CD4-positive, alpha-beta memory T cell (primary cell): ENCODE results near the gene PPP1R9A. TPM values are rescaled to one million over a fixed set of nuclear protein-coding genes. Genes with fewer than 3 reads are reported as not detected.

Experiments
- CTCF ChIA-PET: fragments of 350-600 bp; sonication (Branson Sonifier 250); formaldehyde crosslinking; loops from one replicate; lab custom pipeline; 2021; ENCODE audit warnings: inconsistent platforms; ENCODE audit not compliant: partially characterized antibody; lab: Charles Lee
- POLR2A ChIA-PET: fragments of 350-600 bp; sonication (Branson Sonifier 250); formaldehyde crosslinking; loops from one replicate; lab custom pipeline; 2021; ENCODE audit not compliant: partially characterized antibody; lab: Charles Lee
- DNase-seq, 5 donors: peaks; one replicate each; pipeline versions ENCODE4 v3.0.0 to v3.0.0-alpha.2; 2020 to 2022; ENCODE audit warnings: mixed read lengths in 1 of 5
- H3K27ac ChIP-seq: one replicate; pipeline ENCODE4 v1.7.0; 2013; ENCODE audit warnings: low read depth, low read length
- H3K27me3 ChIP-seq: 2 replicates; pipeline ENCODE4 v1.7.0; 2013; ENCODE audit warnings: mild to moderate bottlenecking, low read length, moderate library complexity; ENCODE audit not compliant: insufficient read depth
- H3K36me3 ChIP-seq: 2 replicates; pipeline ENCODE4 v1.7.0; 2013; ENCODE audit warnings: mild to moderate bottlenecking, low read length, moderate library complexity; ENCODE audit not compliant: insufficient read depth
- H3K4me1 ChIP-seq: 2 replicates; pipeline ENCODE4 v1.7.0; 2013; ENCODE audit warnings: mild to moderate bottlenecking, low read length, moderate library complexity; ENCODE audit not compliant: insufficient read depth
- H3K4me3 ChIP-seq, 2 donors: one replicate each; pipeline ENCODE4 v1.7.0; 2013; ENCODE audit warnings: low read length in 2 of 2, mild to moderate bottlenecking in 1 of 2
- H3K9me3 ChIP-seq, 2 donors: one replicate each; pipeline ENCODE4 v1.7.0; 2013; ENCODE audit warnings: low read length in 2 of 2, control low read depth in 1 of 2; ENCODE audit not compliant: control insufficient read depth in 1 of 2
- H3K27ac Mint-ChIP-seq, 7 donors: one replicate each; pipeline ENCODE4 v1.8.0; 2020 to 2021; ENCODE audit warnings: mixed read lengths in 7 of 7, mild to moderate bottlenecking in 6 of 7, inconsistent platforms in 3 of 7, moderate library complexity in 3 of 7
- H3K27me3 Mint-ChIP-seq, 2 donors: one replicate each; pipeline ENCODE4 v1.8.0; 2020 to 2021; ENCODE audit warnings: mixed read lengths in 2 of 2
- H3K36me3 Mint-ChIP-seq, 2 donors: one replicate each; pipeline ENCODE4 v1.8.0; 2020 to 2021; ENCODE audit warnings: mixed read lengths in 2 of 2, inconsistent platforms in 1 of 2, mild to moderate bottlenecking in 1 of 2
- H3K4me1 Mint-ChIP-seq, 4 donors: one replicate each; pipeline ENCODE4 v1.8.0; 2020 to 2021; ENCODE audit warnings: mixed read lengths in 4 of 4, mild to moderate bottlenecking in 1 of 4
- H3K4me3 Mint-ChIP-seq, 8 donors: one replicate each; pipeline ENCODE4 v1.8.0; 2020 to 2021; ENCODE audit warnings: mixed read lengths in 8 of 8, mild to moderate bottlenecking in 7 of 8, moderate library complexity in 6 of 8, inconsistent platforms in 3 of 8
- H3K9me3 Mint-ChIP-seq, 8 donors: one replicate each; pipeline ENCODE4 v1.8.0; 2020 to 2021; ENCODE audit warnings: mixed read lengths in 8 of 8, mild to moderate bottlenecking in 5 of 8, inconsistent platforms in 3 of 8, moderate library complexity in 1 of 8
- intact Hi-C: fragments of 100-400 bp; cut with micrococcal nuclease; formaldehyde crosslinking; loops from one replicate; pipeline ENCODE4 v1.15.1; 2023
- polyA plus RNA-seq, 2 donors: library from polyadenylated mRNA; unstranded; fragments of 300-500 nt; fragmentation: Illumina TruSeq; gene quantifications; one replicate each; pipeline ENCODE4 v1.2.3, GENCODE V29; 2021
- total RNA-seq, 2 experiments: library from RNA; stranded (reverse); gene quantifications; one replicate each; pipeline ENCODE4 v1.2.3, GENCODE V29; 2021

The PPP1R9A gene
- total and polyA plus RNA-seq, 4 experiments from 2014 or later: not detected

DNA sequence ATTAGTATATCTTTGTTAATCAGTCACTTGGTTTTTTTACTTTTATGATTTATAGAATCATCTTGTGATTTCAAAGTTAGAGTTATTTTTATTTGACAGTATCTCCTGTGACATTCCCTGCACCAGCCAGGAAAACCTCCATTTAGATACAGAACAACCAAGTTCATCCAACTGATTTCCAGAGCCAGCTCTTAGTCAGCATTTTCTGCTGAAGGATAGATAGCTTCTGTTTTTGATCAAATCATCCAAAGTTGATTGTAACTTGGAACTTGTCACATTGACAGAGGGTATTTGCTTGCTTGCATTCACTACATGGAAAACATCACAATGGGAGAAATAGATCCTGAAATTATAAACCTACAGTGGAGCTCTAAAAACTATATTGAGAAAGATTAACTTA is 294.3 kb downstream of the PPP1R9A start:
- no peak overlapping the region for H3K4me3 ChIP-seq
- Mint-ChIP-seq H3K9me3 (peaks cover 0 to 4% (median 0%) of the 10 kb centered on the region in 8 donors), H3K4me3 (no peak overlapping the region), H3K36me3 (no peaks in the 10 kb centered on the region), H3K4me1 (no peaks in the 10 kb centered on the region), H3K27ac (no peak overlapping the region), H3K27me3 (peaks cover 3% of the 10 kb centered on the region in 2 donors)
- ChIA-PET POLR2A (no interaction called here), CTCF (no interaction called here)
- H3K27ac ChIP-seq: no peak overlapping the region
- H3K4me1 ChIP-seq: no peaks in the 10 kb centered on the region
- no peak for DNase-seq
- intact Hi-C loops: no loop called here
- H3K27me3 ChIP-seq: no peaks in the 10 kb centered on the region
- no peaks in the 10 kb centered on the region for H3K36me3 ChIP-seq
- no peaks in the 10 kb centered on the region for H3K9me3 ChIP-seq

DNA sequence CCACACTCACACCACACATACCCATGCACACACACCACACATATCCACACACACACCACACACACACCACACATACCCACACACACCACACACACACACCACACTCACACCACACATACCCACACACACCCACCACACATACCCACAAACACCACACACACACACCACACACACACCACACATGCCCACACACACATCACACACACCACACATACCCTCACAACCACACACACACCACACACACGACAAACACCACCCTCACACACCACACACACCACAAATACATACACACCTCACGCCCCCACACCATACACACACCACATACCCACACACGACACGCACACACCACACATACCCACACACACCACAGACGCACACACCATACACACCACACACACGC is 297.2 kb downstream of the PPP1R9A start:
- Histone ChIP-seq H3K27ac (no peak overlapping the region), H3K4me1 (no peaks in the 10 kb centered on the region), H3K27me3 (no peaks in the 10 kb centered on the region), H3K4me3 (no peak overlapping the region), H3K36me3 (no peaks in the 10 kb centered on the region), H3K9me3 (no peaks in the 10 kb centered on the region)
- ChIA-PET CTCF (no interaction called here), POLR2A (no interaction called here)
- Mint-ChIP-seq H3K27me3 (peaks cover 3% of the 10 kb centered on the region in 2 donors), H3K9me3 (peaks cover 0 to 4% (median 0%) of the 10 kb centered on the region in 8 donors), H3K4me1 (no peaks in the 10 kb centered on the region), H3K36me3 (no peaks in the 10 kb centered on the region), H3K4me3 (no peak overlapping the region), H3K27ac (no peak overlapping the region)
- no peak for DNase-seq
- intact Hi-C loops: no loop called here

DNA sequence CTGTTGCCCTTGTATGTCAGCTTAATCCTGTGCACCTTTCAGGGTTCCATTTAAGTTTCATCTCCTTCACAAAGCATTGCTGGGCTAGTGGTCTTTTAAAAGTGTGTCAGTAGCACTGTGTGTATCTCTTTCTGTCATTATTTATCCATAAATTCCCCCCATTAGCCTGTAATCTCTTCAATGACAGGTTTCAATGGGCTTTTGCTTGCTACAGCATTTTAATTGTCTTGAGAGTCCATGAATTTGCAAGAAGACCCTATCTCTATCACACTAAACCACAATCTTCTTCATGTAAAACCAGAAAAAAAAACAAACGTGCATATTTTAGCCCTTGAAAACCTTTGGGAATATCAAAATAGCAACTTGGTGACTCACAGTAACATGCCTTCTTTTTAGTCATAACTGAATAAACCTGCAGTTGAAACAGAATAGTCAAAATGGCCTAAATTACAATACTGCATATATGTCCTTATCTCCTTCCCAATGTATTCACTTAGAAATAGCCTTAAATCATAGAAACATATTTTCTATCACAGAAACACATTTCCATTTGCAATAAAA is 298.4 kb downstream of the PPP1R9A start:
- H3K4me1 ChIP-seq: no peaks in the 10 kb centered on the region
- H3K27ac ChIP-seq: no peak overlapping the region
- Mint-ChIP-seq H3K27me3 (peaks cover 3% of the 10 kb centered on the region in 2 donors), H3K36me3 (no peaks in the 10 kb centered on the region), H3K4me3 (no peak overlapping the region), H3K4me1 (no peaks in the 10 kb centered on the region), H3K27ac (peak overlapping the region in 1 of 7 donors; percentile 53), H3K9me3 (peaks cover 0 to 4% (median 0%) of the 10 kb centered on the region in 8 donors)
- no peaks in the 10 kb centered on the region for H3K9me3 ChIP-seq
- DNase-seq: no peak
- CTCF ChIA-PET: no interaction called here
- no peaks in the 10 kb centered on the region for H3K27me3 ChIP-seq
- POLR2A ChIA-PET: no interaction called here
- intact Hi-C loops: no loop called here
- H3K4me3 ChIP-seq: no peak overlapping the region
- H3K36me3 ChIP-seq: no peaks in the 10 kb centered on the region

DNA sequence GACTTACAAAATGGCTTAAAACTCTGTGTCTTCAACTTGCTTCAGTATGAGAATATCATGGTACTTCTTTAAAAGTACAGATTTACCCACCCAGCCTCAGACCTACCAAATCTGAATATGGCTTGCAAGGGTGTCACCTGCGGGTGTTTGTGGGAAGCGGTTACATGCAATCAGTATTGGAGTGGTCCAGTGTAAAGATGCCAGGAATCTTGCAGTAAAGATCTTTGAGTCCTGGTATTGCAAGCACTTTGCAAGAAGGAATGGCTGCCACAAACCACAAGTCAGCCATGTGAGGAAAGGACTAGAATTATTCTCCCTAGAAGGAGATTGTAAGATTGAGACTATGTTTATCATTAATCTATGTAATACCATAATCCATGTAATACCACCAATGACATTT is 301.9 kb downstream of the PPP1R9A start:
- Mint-ChIP-seq H3K36me3 (no peaks in the 10 kb centered on the region), H3K9me3 (peaks cover 0 to 4% (median 0%) of the 10 kb centered on the region in 8 donors), H3K4me3 (no peak overlapping the region), H3K27me3 (peaks cover 3% of the 10 kb centered on the region in 2 donors), H3K4me1 (no peaks in the 10 kb centered on the region), H3K27ac (no peak overlapping the region)
- no peaks in the 10 kb centered on the region for H3K36me3 ChIP-seq
- DNase-seq: no peak
- no peak overlapping the region for H3K27ac ChIP-seq
- H3K4me1 ChIP-seq: no peaks in the 10 kb centered on the region
- POLR2A ChIA-PET: no interaction called here
- no peaks in the 10 kb centered on the region for H3K9me3 ChIP-seq
- CTCF ChIA-PET: no interaction called here
- H3K27me3 ChIP-seq: no peaks in the 10 kb centered on the region
- H3K4me3 ChIP-seq: no peak overlapping the region
- intact Hi-C loops: no loop called here

DNA sequence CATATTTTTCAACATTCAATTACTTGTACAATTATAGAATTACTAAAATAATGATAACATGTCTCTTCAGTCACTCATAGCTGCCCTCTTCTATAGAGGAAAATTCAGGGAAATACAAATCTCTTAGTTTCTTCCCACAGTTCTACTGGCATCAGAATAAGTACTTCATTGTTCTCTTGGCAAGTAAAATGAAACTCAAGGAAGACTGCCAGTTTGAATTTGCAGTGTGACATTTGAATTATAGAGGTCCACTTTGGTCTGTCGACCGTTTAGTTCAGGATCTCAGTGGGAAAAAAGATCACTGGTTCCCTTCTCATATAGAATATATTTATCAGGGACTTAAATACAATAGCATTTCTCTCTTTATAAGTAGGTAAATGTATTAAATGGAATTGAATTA is 302.4 kb downstream of the PPP1R9A start:
- Histone ChIP-seq H3K4me1 (no peaks in the 10 kb centered on the region), H3K27me3 (no peaks in the 10 kb centered on the region), H3K9me3 (no peaks in the 10 kb centered on the region), H3K27ac (no peak overlapping the region), H3K4me3 (no peak overlapping the region), H3K36me3 (no peaks in the 10 kb centered on the region)
- POLR2A ChIA-PET: no interaction called here
- Mint-ChIP-seq H3K27ac (no peak overlapping the region), H3K36me3 (no peaks in the 10 kb centered on the region), H3K4me1 (no peaks in the 10 kb centered on the region), H3K27me3 (peaks cover 0 to 1% of the 10 kb centered on the region in 2 donors), H3K9me3 (peaks cover 0 to 2% (median 0%) of the 10 kb centered on the region in 8 donors), H3K4me3 (no peak overlapping the region)
- CTCF ChIA-PET: no interaction called here
- intact Hi-C loops: no loop called here
- DNase-seq: no peak

DNA sequence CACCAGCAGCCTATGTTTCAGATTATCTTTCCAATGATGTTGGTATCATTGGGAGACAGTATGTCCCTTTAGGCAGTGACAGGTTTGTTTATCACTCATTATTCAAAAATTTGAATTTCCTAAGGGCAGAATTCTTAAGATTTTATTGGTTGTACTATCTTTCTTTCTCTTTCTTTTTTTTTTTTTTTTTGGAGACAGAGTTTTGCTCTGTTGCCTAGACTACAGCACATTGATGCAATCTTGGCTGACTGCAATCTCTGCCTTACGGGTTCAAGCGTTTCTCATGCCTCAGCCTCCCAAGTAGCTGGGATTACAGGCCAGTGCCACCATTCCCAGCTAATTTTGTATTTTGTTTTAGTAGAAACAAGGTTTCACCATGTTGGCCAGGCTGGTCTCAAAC is 305.8 kb downstream of the PPP1R9A start:
- no peaks in the 10 kb centered on the region for H3K4me1 Mint-ChIP-seq
- POLR2A ChIA-PET: no interaction called here
- H3K27ac Mint-ChIP-seq: no peak overlapping the region
- no peaks in the 10 kb centered on the region for H3K36me3 Mint-ChIP-seq
- Histone ChIP-seq H3K9me3 (no peaks in the 10 kb centered on the region), H3K4me3 (no peak overlapping the region), H3K36me3 (no peaks in the 10 kb centered on the region), H3K27me3 (no peaks in the 10 kb centered on the region), H3K4me1 (no peaks in the 10 kb centered on the region), H3K27ac (no peak overlapping the region)
- peaks cover 0 to 10% (median 4%) of the 10 kb centered on the region in 8 donors for H3K9me3 Mint-ChIP-seq
- no peak for DNase-seq
- H3K27me3 Mint-ChIP-seq: no peaks in the 10 kb centered on the region
- H3K4me3 Mint-ChIP-seq: no peak overlapping the region
- CTCF ChIA-PET: no interaction called here
- intact Hi-C loops: no loop called here

DNA sequence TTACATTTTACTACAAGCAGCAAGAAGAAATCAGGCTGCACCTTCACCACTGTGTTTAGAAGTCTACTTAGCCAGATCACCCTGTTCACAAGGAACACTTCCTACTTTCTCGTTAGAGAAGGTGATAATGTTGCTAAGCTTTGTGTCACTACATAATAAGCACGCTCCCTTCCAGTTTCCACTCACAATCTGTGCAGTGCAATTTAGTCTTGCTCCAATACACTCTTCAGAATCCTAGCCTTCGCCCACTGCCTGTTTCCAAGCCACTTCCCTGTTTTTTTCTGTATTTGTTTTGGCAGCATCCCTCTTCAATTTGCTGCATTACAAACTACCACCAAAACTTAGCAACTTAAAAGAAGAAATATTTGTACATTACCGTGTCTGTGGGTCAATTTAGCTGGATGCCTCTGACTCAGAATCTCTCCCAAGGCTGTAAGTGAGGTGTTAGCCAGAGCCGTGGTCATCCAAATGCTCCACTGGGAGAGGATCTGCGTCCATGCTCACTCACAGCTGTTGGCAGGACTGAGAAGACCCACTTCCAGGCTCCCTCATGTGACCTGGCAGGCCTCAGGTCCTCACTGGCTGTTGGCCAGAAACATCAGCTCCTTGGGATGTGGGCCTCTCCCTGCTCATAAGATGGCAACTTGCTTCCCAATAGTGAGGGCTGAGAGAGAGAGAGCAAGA is 306.6 kb downstream of the PPP1R9A start:
- no peak overlapping the region for H3K27ac ChIP-seq
- Mint-ChIP-seq H3K36me3 (no peaks in the 10 kb centered on the region), H3K4me3 (no peak overlapping the region), H3K4me1 (no peaks in the 10 kb centered on the region), H3K9me3 (peaks cover 0 to 10% (median 4%) of the 10 kb centered on the region in 8 donors), H3K27ac (no peak overlapping the region), H3K27me3 (no peaks in the 10 kb centered on the region)
- no peaks in the 10 kb centered on the region for H3K27me3 ChIP-seq
- intact Hi-C loops: no loop called here
- peak in 1 of 5 donors; percentile 11 for DNase-seq
- H3K9me3 ChIP-seq: no peaks in the 10 kb centered on the region
- no peaks in the 10 kb centered on the region for H3K36me3 ChIP-seq
- no peak overlapping the region for H3K4me3 ChIP-seq
- H3K4me1 ChIP-seq: no peaks in the 10 kb centered on the region
- ChIA-PET CTCF (no interaction called here), POLR2A (no interaction called here)
